HuH-7 (cell line): Measurements from ENCODE around the gene LEP.
A peak's percentile ranks its signal among the peaks of the same experiment; 100 is the strongest.

Source experiments
- DNase-seq: peaks from one replicate; pipeline ENCODE4 v3.0.0; 2011; ENCODE audit warnings: low spot score

Gene LEP

DNA sequence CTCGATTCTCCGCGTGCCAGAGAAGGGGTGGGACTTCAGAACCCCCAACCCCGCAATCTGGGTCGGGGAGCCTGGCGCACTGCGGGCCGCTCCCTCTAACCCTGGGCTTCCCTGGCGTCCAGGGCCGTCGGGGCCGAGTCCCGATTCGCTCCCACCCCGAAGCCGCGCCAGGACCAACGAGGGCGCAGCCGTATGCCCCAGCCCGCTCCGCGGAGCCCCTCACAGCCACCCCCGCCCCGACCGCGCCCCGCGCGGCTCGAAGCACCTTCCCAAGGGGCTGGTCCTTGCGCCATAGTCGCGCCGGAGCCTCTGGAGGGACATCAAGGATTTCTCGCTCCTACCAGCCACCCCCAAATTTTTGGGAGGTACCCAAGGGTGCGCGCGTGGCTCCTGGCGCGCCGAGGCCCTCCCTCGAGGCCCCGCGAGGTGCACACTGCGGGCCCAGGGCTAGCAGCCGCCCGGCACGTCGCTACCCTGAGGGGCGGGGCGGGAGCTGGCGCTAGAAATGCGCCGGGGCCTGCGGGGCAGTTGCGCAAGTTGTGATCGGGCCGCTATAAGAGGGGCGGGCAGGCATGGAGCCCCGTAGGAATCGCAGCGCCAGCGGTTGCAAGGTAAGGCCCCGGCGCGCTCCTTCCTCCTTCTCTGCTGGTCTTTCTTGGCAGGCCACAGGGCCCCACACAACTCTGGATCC lies at the start of gene LEP:
Gene LEP (plus strand): TSS at position 583 of the 691 bp plus-strand sequence. CDS start 10,741 bp downstream, outside the sequence.
- no peak for DNase-seq

GRCh38 chr7:128192497-128193142 lies 48.5 kb upstream of the LEP start:
- no peak for DNase-seq

DNA sequence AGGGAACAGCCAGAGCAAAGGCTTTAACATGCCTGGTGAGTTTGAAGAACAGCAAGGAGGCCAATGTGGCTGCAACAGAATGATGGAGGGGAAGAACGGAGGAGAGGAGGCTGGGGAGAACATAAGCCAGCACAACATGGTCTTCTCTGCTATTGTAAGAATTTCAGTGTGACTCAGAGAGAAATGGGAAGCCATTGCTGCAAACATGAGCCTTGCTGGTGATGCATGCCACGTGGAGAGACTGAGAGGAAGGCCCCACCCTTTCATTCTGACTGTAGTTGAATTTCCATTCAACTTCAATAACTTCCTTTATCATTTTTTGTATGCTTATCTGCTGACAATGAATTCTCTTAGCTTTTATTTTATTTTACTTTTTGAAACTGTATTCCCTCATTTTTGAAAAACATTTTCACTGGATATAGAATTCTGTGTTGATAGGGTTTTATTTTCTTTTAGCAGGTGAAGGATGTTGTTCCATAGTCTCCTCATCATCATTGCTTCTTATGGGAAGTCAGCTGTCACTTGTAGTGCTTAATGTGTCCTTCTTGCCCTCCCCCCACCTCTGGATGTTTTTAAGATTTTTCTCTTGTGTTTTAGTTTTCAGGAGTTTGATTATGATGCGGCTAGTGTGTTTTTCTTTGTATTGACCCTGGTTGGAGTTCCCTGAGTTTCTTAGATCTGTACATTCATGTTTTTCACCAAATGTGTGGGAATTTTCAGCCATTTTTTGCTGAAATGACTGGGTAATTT lies 46.4 kb upstream of the LEP start:
- DNase-seq: no peak

GRCh38 chr7:128197589-128197988 lies 43.5 kb upstream of the LEP start:
- no peak for DNase-seq

- DNase-seq: no peak
Observed at GRCh38 chr7:128197989-128198580, 43.0 kb upstream of the LEP start.

DNA sequence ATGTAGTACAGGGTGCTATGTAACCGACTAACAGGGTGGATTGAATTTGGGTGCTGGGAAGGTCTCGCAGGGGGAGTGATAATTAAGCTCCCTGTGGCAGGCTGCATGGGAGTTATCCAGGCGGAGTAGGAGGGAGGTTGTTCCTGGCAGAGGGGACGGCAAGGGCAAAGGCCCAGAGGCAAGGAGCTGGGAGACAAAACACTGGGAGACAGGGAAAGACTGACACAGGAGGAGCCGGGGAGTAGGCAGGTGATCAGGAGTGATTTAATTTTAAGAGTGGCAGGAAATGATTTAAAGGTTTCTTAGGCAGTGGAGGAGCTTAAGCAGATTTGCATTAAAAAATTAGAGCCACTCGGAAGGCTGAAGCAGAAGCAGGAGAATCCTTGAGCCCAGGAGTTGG lies 40.7 kb upstream of the LEP start:
- DNase-seq: no peak

DNA sequence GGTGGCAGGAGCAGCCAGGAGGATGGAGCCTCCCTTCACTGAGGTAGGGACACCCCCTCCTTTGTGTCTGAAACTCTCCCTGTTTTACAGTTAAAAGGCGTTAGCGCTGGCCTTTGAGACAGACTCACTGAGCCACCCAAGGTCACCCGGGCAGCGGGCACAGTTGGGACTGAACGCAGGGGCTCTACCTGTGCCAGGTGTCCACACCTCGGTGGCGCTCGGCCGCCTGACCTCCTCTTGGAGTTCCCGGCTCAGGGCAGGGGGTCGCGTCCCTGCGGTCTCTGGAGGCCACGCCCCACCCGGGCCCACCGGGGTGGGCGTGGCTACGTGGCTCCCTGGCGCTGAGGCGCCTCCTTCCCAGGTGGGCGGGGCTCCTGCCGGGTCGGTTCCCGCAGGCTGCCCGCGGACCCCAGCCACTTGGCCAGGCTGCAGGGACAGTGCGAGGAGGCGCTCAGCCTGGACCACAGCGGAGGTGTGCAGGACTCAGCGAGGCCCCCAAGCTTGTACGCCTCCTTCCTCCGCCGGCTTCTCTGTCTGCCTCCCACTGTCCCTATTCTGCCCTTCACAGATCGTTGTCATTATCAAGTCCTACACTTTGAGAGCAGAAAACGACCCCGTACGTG lies 39.9 kb upstream of the LEP start:
- no peak for DNase-seq

- no peak for DNase-seq
Observed at GRCh38 chr7:128201690-128202085, 39.4 kb upstream of the LEP start.

GRCh38 chr7:128202287-128202957 lies 38.7 kb upstream of the LEP start:
- DNase-seq: no peak

- DNase-seq: no peak
Observed at GRCh38 chr7:128203047-128203491, 38.0 kb upstream of the LEP start.

DNA sequence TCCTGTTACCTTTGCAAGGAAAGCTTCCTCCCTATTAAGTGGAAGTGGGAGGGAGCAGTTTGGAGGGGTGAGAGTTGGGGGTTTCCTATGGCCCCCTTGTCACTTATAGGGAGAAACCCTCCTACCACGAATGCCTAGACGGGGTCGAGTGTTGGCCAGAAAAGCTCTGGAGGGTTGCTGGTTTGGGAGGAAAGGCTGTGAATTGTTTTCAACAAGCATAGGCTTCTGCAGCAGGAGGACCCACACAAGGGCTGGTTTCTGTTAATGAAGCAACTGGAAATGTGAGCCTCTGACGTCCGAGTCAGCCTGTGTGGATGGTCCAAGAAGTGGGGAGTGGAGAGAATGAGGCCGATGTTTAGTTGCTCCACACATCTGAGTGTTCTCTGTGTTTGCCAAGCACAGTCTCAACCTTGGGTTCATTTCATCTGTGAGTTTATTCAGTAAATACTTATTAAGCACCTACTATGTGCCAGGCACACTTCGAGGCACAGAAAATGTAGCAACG lies 37.3 kb upstream of the LEP start:
- DNase-seq: no peak

DNA sequence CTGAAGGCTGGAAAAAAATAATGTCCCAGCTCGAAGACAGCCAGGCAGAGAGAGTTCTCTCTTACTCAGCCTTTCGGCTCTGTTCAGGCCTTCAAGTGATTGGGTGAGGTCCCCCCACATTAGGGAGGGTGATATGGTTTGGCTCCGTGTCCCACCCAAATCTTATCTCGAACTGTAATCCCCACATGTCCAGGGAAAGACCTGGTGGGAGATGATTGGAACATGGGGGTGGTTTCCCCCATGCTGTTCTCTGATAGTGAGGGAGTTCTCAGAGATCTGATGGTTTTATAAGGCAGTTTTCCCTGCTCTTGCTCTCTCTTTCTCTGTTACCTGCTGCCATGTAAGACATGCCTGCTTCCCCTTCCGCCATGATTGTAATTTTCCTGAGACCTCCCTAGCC lies 36.6 kb upstream of the LEP start:
- DNase-seq: no peak

GRCh38 chr7:128205068-128205467 lies 36.0 kb upstream of the LEP start:
- DNase-seq: no peak

- DNase-seq: no peak
Observed at GRCh38 chr7:128206017-128206746, 34.9 kb upstream of the LEP start.

- DNase-seq: no peak
Observed at GRCh38 chr7:128206747-128207500, 34.2 kb upstream of the LEP start.

GRCh38 chr7:128207609-128208008 lies 33.5 kb upstream of the LEP start:
- no peak for DNase-seq

DNA sequence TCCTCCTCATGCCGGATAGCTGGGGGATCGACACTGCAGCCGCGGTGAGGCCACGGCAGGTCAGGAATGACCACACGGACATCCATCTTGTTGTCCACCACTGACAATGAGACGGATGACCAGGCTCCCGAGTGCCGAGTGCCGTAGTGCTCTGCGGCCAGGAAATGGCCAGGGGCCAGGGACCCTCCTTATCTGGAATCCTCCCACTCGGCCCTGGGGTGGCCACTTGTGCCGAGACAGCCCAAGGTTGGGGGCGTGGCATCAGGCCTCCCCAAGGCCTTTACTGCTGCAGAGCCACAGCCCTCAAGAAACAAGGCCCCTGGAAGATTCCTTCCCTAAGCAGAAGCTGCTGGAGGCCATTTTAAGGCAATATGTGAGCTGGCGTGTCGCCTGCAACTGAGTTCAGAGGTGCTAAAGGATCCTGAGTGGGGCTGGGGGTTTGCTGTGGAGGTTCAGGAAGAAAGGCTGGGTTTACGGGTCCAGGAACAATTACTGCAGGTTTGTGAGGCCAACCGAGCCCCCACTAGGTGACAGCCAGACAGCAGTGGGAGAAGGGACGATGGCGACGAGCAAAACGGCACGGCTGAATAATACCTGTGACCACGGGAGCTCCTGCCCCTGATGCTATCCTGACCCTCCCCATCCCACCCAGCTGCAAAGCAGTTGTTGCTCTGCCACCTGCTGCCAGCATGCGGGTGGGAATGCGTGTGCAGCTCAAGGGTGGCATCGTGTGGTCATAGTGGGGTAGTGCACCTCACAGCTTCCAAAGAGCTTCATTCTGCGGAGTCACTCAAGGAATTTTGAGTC lies 31.6 kb upstream of the LEP start:
- peak; percentile 91 for DNase-seq

DNA sequence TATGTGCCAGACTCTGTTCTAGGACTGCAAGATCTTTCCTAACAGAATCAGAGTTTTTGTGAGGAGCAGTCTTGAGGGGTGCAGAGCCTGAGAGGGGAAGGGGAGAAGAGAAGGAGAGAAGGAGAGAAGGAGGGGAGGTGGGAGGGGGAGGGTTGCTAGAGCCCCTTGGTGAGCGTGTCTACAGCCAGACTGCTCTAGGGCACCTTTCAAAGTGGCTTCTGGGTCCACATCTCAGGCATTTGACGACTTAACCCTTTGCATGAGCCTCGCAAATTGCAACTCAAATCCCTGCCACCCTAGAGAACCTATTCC lies 31.1 kb upstream of the LEP start:
- no peak for DNase-seq
